Panc1 (cell line): Measurements from ENCODE around the gene DCAF4L1.

Source experiments
- POLR2AphosphoS5 ChIP-seq: IDR thresholded peaks from 2 replicates; pipeline ENCODE4 v1.6.1; 2012; ENCODE audit warnings: mild to moderate bottlenecking, low read depth, low read length, moderate library complexity
- REST ChIP-seq, 2 experiments: IDR thresholded peaks; 2 replicates each; pipeline ENCODE4 v1.6.1; 2011 to 2012; ENCODE audit warnings: low read depth in 2 of 2, control low read depth in 1 of 2, low read length in 1 of 2, mild to moderate bottlenecking in 1 of 2, moderate library complexity in 1 of 2; ENCODE audit not compliant: insufficient read depth in 1 of 2
- TF ChIP-seq, protein P1 (sequence below): fragments of 450-650 bp; IDR thresholded peaks from 2 replicates; pipeline ENCODE4 v1.5.1; 2017; ENCODE audit warnings: mild to moderate bottlenecking

- TF ChIP-seq, protein P1, sequence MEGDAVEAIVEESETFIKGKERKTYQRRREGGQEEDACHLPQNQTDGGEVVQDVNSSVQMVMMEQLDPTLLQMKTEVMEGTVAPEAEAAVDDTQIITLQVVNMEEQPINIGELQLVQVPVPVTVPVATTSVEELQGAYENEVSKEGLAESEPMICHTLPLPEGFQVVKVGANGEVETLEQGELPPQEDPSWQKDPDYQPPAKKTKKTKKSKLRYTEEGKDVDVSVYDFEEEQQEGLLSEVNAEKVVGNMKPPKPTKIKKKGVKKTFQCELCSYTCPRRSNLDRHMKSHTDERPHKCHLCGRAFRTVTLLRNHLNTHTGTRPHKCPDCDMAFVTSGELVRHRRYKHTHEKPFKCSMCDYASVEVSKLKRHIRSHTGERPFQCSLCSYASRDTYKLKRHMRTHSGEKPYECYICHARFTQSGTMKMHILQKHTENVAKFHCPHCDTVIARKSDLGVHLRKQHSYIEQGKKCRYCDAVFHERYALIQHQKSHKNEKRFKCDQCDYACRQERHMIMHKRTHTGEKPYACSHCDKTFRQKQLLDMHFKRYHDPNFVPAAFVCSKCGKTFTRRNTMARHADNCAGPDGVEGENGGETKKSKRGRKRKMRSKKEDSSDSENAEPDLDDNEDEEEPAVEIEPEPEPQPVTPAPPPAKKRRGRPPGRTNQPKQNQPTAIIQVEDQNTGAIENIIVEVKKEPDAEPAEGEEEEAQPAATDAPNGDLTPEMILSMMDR: no peak
- TF ChIP-seq POLR2AphosphoS5 (no peak), REST (IDR thresholded peaks at IDR 0.05; ENCODE audit: insufficient read depth in 1 of 2, low read depth in 2 of 2, low read length in 1 of 2) (no peak)
Measured at GRCh38 chr4:41940834-41941233, 40.7 kb upstream of the DCAF4L1 start.
